Smooth muscle cell (in vitro differentiated cells): ENCODE data around the gene COL16A1. TPM values are rescaled to one million over a fixed set of nuclear protein-coding genes. Genes with fewer than 3 reads are reported as not detected.
A peak's percentile ranks its signal among the peaks of the same experiment; 100 is the strongest.

Experiments
- DNase-seq: peaks from one replicate; lab custom pipeline; 2025; ENCODE audit not compliant: unreplicated experiment; lab: John Stamatoyannopoulos, UW
- H2AFZ ChIP-seq: fragments of 200-600 bp; sonication (generic); 2 replicates; pipeline ENCODE4 v1.6.0; 2016; ENCODE audit warnings: antibody characterized with exemption, low read depth, mild to moderate bottlenecking
- H3F3A ChIP-seq: fragments of 200-600 bp; sonication (generic); 2 replicates; pipeline ENCODE4 v1.6.0; 2017; ENCODE audit warnings: antibody characterized with exemption, low read depth
- H3K27ac ChIP-seq: fragments of 200-600 bp; sonication (generic); 2 replicates; pipeline ENCODE4 v1.5.1; 2016; ENCODE audit warnings: low read depth, mild to moderate bottlenecking
- H3K27me3 ChIP-seq: fragments of 200-600 bp; sonication (generic); 2 replicates; pipeline ENCODE4 v1.6.1; 2016; ENCODE audit warnings: low read depth, mild to moderate bottlenecking
- H3K36me3 ChIP-seq: fragments of 200-600 bp; sonication (generic); 2 replicates; pipeline ENCODE4 v1.5.1; 2016; ENCODE audit warnings: low read depth
- H3K4me1 ChIP-seq: fragments of 200-600 bp; sonication (generic); 2 replicates; pipeline ENCODE4 v1.5.1; 2016; ENCODE audit warnings: low read depth
- H3K4me2 ChIP-seq: fragments of 200-600 bp; sonication (generic); 2 replicates; pipeline ENCODE4 v1.6.0; 2016; ENCODE audit warnings: mild to moderate bottlenecking
- H3K4me3 ChIP-seq: fragments of 200-600 bp; sonication (generic); 2 replicates; pipeline ENCODE4 v1.5.1; 2016; ENCODE audit warnings: mild to moderate bottlenecking
- H3K79me2 ChIP-seq: fragments of 200-600 bp; sonication (generic); 2 replicates; pipeline ENCODE4 v1.6.0; 2016; ENCODE audit warnings: low read depth, mild to moderate bottlenecking
- H3K9ac ChIP-seq: fragments of 200-600 bp; sonication (generic); 2 replicates; pipeline ENCODE4 v1.6.0; 2016; ENCODE audit warnings: low read depth
- H3K9me3 ChIP-seq: fragments of 200-600 bp; sonication (generic); replicated peaks from 2 replicates; pipeline ENCODE4 v1.5.1; 2016; ENCODE audit warnings: low read depth
- H4K20me1 ChIP-seq: fragments of 200-600 bp; sonication (generic); 2 replicates; pipeline ENCODE4 v1.6.0; 2016; ENCODE audit warnings: low read depth
- CTCF ChIP-seq: fragments of 200-600 bp; sonication (generic); IDR thresholded peaks from 2 replicates; pipeline ENCODE4 v1.5.1; 2017; ENCODE audit warnings: borderline replicate concordance, mild to moderate bottlenecking, antibody characterized with exemption; ENCODE audit not compliant: insufficient read depth, poor library complexity, severe bottlenecking
- WGBS: methylation state at CpG from one replicate; pipeline ENCODE4 v1.1.7; 2016; ENCODE audit warnings: low lambda C conversion rate; 5-methylcytosine and 5-hydroxymethylcytosine counted together
- polyA plus RNA-seq: library from polyadenylated mRNA; unstranded; fragments of >200 nt; fragmentation: Nextera tagmentation; extraction: Ambion mirVana; gene quantifications from 2 replicates; pipeline ENCODE4 v1.2.1, GENCODE V29; 2016
- total RNA-seq: library from RNA; depleted of rRNA; stranded (reverse); fragments of >200 nt; gene quantifications from 2 replicates; pipeline ENCODE4 v1.2.3, GENCODE V29; 2014

Gene COL16A1
- total and polyA plus RNA-seq, 2 experiments from 2014 or later, result 67.3 to 152 TPM

GRCh38 chr1:31644560-31645273 is 59.1 kb downstream of the COL16A1 start, which contains the start of gene PEF1:
Gene PEF1, minus strand, starts transcription at chr1:31644876. Its CDS starts 12 bp downstream, at chr1:31644864.
- Histone ChIP-seq H4K20me1 (no peaks in the 10 kb centered on the region), H3K9ac (peak within 1 kb of the TSS; percentile 97), H2AFZ (peak within 1 kb of the TSS; percentile 76), H3K4me2 (peak within 1 kb of the TSS; percentile 97), H3K36me3 (no peaks in the 10 kb centered on the region), H3K9me3 (no peaks in the 10 kb centered on the region), H3K4me3 (peak within 1 kb of the TSS; percentile 78), H3K27me3 (no peaks in the 10 kb centered on the region), H3K4me1 (peaks cover 14% of the 10 kb centered on the region), H3K27ac (peak within 1 kb of the TSS; percentile 95), H3F3A (peaks cover 16% of the 10 kb centered on the region), H3K79me2 (peaks cover 29% of the 10 kb centered on the region)
- TF ChIP-seq CTCF, result no peak
- peak; percentile 96 for DNase-seq
- under 1% methylated on average over 56 of the region's 56 CpGs for WGBS

DNA sequence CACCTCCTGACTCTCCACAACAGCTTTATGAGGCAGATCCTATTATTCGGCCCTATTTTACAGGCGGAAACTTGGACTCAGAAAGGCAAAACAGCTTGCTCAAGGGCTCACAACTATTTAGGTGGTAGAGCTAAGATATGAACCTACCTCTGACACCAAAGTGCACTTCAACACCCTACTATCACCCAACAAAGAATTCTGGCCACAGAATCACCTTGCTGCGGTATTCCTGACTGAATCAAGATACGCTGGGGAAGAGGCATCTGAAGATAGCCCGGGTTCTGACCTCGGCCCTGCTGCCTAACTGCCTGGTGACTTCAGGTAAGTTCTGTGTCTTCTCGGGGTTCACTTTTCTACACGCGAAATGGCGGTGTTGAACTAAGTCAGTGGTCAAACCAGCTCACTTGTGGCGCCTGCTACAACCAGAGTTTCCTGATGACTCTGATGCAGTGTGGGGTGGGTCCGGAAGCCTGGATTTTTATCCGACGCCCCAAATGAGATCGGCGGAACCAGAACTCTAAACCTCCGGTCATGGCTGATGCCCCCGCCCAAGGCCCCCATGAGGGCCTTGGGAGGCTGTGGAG is 59.7 kb downstream of the COL16A1 start:
- peaks cover 19% of the 10 kb centered on the region for H3K4me1 ChIP-seq

DNA sequence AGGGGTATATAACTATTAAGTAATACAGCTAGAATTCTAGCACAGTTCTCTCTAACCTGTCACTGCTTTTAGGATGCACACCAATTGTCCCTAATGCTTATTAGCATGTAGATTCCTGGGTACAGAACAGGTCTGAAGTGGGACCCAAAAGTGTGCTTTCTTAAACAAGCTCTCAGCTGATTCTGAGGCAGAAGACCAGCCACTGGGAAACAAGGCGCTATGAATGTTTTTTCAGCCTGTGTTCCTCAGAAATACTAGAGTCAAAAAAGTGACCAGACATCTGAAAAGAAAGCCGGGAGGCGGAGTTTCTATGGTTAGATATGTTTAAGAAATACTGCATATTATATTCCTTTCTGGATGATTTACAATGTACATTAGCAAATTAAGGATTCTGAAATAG is 60.9 kb downstream of the COL16A1 start:
- no peak for TF ChIP-seq CTCF
- H4K20me1 ChIP-seq, result peaks cover 14% of the 10 kb centered on the region
- no peak for DNase-seq
- no peak overlapping the region for H3K9ac ChIP-seq
- H3K27me3 ChIP-seq, result no peaks in the 10 kb centered on the region
- no peak overlapping the region for H2AFZ ChIP-seq
- over 99% methylated on average over 3 of the region's 3 CpGs for WGBS
- H3K9me3 ChIP-seq, result no peaks in the 10 kb centered on the region
- peaks cover 19% of the 10 kb centered on the region for H3K4me1 ChIP-seq
- no peak overlapping the region for H3K4me3 ChIP-seq
- H3F3A ChIP-seq, result peaks cover 20% of the 10 kb centered on the region
- no peaks in the 10 kb centered on the region for H3K36me3 ChIP-seq
- no peak overlapping the region for H3K4me2 ChIP-seq
- H3K27ac ChIP-seq, result peak overlapping the region; percentile 10
- H3K79me2 ChIP-seq, result peaks cover 43% of the 10 kb centered on the region

More for the DNA sequence above, 59.7 kb downstream of the COL16A1 start:
- no peaks in the 10 kb centered on the region for H3K27me3 ChIP-seq
- DNase-seq, result no peak
- peak overlapping the region; percentile 78 for H3K4me3 ChIP-seq
- H3K79me2 ChIP-seq, result peaks cover 32% of the 10 kb centered on the region
- peak overlapping the region; percentile 76 for H2AFZ ChIP-seq
- H3F3A ChIP-seq, result peaks cover 19% of the 10 kb centered on the region
- no peaks in the 10 kb centered on the region for H3K36me3 ChIP-seq
- H3K9ac ChIP-seq, result peak overlapping the region; percentile 97
- H3K9me3 ChIP-seq, result no peaks in the 10 kb centered on the region
- 8% methylated on average over 18 of the region's 18 CpGs for WGBS
- H4K20me1 ChIP-seq, result peaks cover 5% of the 10 kb centered on the region
- no peak for TF ChIP-seq CTCF
- peak overlapping the region; percentile 95 for H3K27ac ChIP-seq
- H3K4me2 ChIP-seq, result peak overlapping the region; percentile 97
